ENCODE results near the gene CCL25. TPM values are rescaled to one million over a fixed set of nuclear protein-coding genes. Genes with fewer than 3 reads are reported as not detected.
"Not testable (repeated sequence)": the region's sequence is repeated elsewhere in the genome, so short reads cannot be mapped to it uniquely, and the experiment has no call there.

Gene CCL25
- total RNA-seq, 1 donor from 2014 or later: not detected

DNA sequence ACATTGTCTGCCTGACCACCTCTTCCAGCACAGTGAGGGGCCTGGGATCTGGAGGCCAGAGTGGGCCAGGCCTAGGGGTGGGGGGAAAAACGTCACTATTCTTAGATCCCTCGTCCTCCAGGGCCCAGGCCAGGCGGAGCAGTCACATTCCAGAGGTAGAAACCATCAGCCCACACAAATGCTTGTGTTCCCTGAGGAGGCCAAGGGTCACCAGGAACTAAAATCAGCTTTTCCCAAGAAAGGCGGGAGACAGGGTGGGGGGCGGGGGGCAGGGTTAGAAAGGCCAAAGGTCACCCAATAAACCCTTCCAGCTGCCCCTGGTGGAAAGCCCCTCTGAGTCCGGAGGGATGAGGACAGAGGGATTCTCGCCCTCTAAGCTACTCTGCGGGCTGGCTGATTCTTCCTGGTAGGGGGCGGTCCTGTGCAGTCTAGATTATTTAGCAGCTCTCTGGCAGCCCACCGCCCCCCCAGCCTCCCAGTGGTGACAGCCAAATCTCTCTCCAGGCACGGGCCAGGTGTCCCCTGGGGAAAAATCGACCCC is 23.5 kb upstream of the CCL25 start:
- TF ChIP-seq CTCF (IDR thresholded peaks at IDR 0.05; ENCODE audit: insufficient read depth, low read length, severe bottlenecking): no peak
- DNase-seq (ENCODE audit: low read depth) (no peak), FAIRE-seq (no peak)
- no peaks in the 10 kb centered on the region for H3K36me3 ChIP-seq (ENCODE audit: control insufficient read depth, insufficient read depth, low read length)
- H3K27me3 ChIP-seq (ENCODE audit: control insufficient read depth, insufficient read depth, low read length): no peaks in the 10 kb centered on the region
- no peak overlapping the region for H3K4me3 ChIP-seq (ENCODE audit: low read depth, low read length)

DNA sequence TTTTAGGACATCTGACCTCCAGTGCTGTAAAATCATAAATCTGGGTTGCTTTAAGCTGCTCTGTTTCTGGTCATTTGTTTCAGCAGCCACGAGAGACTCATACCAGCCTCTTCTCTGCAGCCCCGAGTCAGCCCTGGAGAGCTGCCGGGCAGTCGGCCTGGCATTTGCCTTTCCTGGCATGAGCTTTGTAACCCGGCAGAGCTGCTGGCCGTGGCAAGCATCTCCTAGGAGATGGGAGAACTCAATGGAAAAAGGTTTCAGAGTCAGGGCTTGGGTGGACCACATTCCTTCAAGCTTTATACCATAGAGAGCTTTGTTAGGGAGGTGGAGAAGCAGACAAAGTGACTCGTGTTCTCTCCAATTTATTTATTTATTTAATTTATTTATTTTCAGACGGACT is 21.6 kb upstream of the CCL25 start:
- TF ChIP-seq CTCF (IDR thresholded peaks at IDR 0.05; ENCODE audit: insufficient read depth, low read length, severe bottlenecking): no peak
- no peaks in the 10 kb centered on the region for H3K36me3 ChIP-seq (ENCODE audit: control insufficient read depth, insufficient read depth, low read length)
- no peak overlapping the region for H3K4me3 ChIP-seq (ENCODE audit: low read depth, low read length)
- DNase-seq (ENCODE audit: low read depth) (no peak), FAIRE-seq (no peak)
- H3K27me3 ChIP-seq (ENCODE audit: control insufficient read depth, insufficient read depth, low read length): no peaks in the 10 kb centered on the region

GRCh38 chr19:8033287-8034177 is 19.0 kb upstream of the CCL25 start:
- H3K4me3 ChIP-seq (ENCODE audit: low read depth, low read length); H3K36me3 ChIP-seq (ENCODE audit: control insufficient read depth, insufficient read depth, low read length); DNase-seq (ENCODE audit: low read depth); H3K27me3 ChIP-seq (ENCODE audit: control insufficient read depth, insufficient read depth, low read length); FAIRE-seq: not testable (repeated sequence)

DNA sequence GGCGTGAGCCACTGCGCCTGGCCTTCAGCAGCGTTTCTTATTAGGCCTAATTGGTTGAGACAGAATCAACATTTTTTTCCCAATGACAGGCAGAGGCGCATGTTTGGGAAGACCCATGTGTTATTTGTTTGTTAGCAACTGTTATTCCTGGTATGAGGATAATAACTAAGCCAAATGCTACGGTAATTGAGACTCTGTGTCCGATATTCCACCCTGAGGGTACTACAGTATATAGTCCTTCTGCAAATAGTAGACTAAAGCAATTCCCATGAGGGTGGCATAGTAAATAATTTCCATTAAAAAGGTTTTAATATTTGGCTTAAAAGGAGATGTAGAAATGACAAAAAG is 18.4 kb upstream of the CCL25 start:
- H3K27me3 ChIP-seq (ENCODE audit: control insufficient read depth, insufficient read depth, low read length): no peaks in the 10 kb centered on the region
- no peak for DNase-seq (ENCODE audit: low read depth)
- no peak for FAIRE-seq
- no peak for TF ChIP-seq CTCF (IDR thresholded peaks at IDR 0.05; ENCODE audit: insufficient read depth, low read length, severe bottlenecking)
- no peak overlapping the region for H3K4me3 ChIP-seq (ENCODE audit: low read depth, low read length)
- H3K36me3 ChIP-seq (ENCODE audit: control insufficient read depth, insufficient read depth, low read length): no peaks in the 10 kb centered on the region

GRCh38 chr19:8036434-8037099 is 16.0 kb upstream of the CCL25 start:
- Histone ChIP-seq H3K36me3 (ENCODE audit: control insufficient read depth, insufficient read depth, low read length) (no peaks in the 10 kb centered on the region), H3K4me3 (ENCODE audit: low read depth, low read length) (no peak overlapping the region), H3K27me3 (ENCODE audit: control insufficient read depth, insufficient read depth, low read length) (no peaks in the 10 kb centered on the region)
- TF ChIP-seq CTCF (IDR thresholded peaks at IDR 0.05; ENCODE audit: insufficient read depth, low read length, severe bottlenecking): no peak
- FAIRE-seq (no peak), DNase-seq (ENCODE audit: low read depth) (no peak)

DNA sequence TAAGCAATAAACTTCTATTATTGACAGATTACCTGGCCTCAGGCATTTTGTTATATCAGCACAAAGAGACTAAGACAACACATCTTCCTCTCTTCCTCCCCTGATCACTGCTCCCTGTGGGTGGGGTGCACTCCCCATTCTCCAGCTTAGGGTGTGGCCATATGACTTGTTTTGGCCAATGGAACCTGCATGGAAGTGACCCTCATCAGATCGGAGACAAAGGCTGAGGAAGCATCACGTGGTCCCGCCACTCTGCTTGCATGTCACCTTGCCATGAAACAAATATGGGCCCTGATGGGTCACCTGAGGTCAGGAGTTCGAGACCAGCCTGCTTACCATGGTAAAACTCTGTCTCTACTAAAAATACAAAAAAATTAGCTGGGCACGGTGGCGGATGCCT is 13.7 kb upstream of the CCL25 start:
- TF ChIP-seq CTCF (IDR thresholded peaks at IDR 0.05; ENCODE audit: insufficient read depth, low read length, severe bottlenecking): no peak
- FAIRE-seq: no peak
- no peaks in the 10 kb centered on the region for H3K36me3 ChIP-seq (ENCODE audit: control insufficient read depth, insufficient read depth, low read length)
- no peaks in the 10 kb centered on the region for H3K27me3 ChIP-seq (ENCODE audit: control insufficient read depth, insufficient read depth, low read length)
- no peak overlapping the region for H3K4me3 ChIP-seq (ENCODE audit: low read depth, low read length)
- DNase-seq (ENCODE audit: low read depth): no peak

Measured in bronchial epithelial cell (primary cell).